Measurements from ENCODE around the gene SLC1A1. TPM values are rescaled to one million over a fixed set of nuclear protein-coding genes. Genes with fewer than 3 reads are reported as not detected.

SLC1A1 gene
- total RNA-seq, 1 donor from 2014 or later, result 0.10 TPM

Other genes with a start within 250 kb of the SLC1A1 start
- not detected for gene GLIS3, start 190.4 kb upstream of the SLC1A1 start, total RNA-seq (ENCODE audit: unreplicated experiment)
- gene PLPP6, start 171.8 kb downstream of the SLC1A1 start, total RNA-seq (ENCODE audit: unreplicated experiment), result 12.0 TPM
- gene SPATA6L, start 176.0 kb downstream of the SLC1A1 start, total RNA-seq (ENCODE audit: unreplicated experiment), result 0.59 TPM
- gene CDC37L1, start 189.1 kb downstream of the SLC1A1 start, total RNA-seq (ENCODE audit: unreplicated experiment), result 20.8 TPM

Data from glutamatergic neuron (in vitro differentiated cells).